Measurements from ENCODE around the gene ENO1.
"Not testable (repeated sequence)": the region's sequence is repeated elsewhere in the genome, so short reads cannot be mapped to it uniquely, and the experiment has no call there.

The ENO1 gene

GRCh38 chr1:8878448-8878697, at the start of gene ENO1:
Gene ENO1 (minus strand): TSS chr1:8878686. CDS start chr1:8874908, 3,778 bp downstream.
- DNase-seq: no peak

DNA sequence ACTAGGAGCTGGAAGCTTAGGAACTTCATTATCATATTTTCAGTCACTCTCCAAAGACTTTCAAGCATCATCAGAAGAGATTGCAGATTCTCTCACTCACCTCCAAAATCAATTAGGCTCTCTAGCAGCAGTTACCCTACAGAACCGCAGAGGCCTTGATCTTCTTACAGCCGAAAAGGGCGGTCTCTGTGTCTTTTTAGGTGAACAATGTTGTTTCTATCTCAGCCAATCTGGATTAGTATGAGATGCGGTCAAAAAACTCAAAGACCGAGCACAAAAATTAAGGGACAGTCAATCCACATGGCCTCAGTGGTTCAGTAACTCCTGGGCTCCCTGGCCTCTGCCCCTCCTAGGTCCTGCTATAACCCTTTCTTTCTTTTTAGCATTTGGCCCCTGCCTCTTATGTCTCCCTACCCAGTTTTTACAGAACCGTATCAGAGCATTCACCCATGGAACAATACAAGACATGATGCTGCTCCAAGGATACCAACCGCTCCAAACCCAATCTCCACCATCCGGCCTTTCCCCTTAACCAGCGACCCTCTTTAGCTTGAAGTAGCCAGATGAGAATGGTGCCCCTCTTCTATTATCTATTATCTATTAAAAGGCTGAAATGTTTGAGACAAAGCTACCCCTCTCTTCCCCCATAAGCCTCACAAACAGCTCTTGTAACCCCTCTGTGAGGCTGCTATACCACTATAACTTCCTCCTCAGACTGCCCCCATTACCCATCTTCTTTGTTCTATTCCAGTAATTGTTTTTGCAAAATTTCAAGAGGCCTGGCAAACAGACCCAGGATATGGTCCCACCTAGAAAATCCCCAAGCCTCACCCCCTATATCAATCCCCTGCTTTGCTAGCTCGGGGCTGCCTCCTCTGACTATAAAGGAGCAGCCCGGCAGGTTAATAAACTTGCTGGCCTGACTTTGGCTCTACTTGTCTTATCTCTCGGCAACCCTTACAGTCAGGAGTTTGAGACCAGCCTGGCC, 48.5 kb upstream of the ENO1 start:
- DNase-seq: no peak

GRCh38 chr1:8925960-8926359, 47.5 kb upstream of the ENO1 start:
- DNase-seq: no peak

DNA sequence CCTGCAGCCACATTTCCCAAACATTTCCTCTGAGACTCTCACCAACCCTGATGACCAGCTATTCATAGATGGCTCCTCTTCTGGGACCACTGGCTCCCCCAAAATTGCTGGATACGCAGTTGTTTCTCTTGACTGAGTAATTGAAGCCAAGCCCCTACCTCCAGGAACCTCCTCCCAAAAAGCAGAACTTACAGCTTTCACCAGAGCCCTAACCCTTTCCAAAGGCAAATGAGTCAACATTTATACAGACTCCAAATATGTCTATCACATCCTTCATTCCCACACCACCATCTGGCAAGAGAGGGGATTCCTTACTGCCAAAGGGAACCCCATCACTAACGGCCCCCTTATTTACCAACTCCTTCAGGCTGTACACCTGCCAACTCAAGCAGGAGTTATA, 46.9 kb upstream of the ENO1 start:
- no peak for DNase-seq

- no peak for DNase-seq
These were observed 44.5 kb upstream of the ENO1 start for GRCh38 chr1:8922962-8923361.

- not testable (repeated sequence) for DNase-seq
These were observed 39.0 kb upstream of the ENO1 start for GRCh38 chr1:8917536-8917935.

- peak; percentile 96 for DNase-seq
These were observed 37.0 kb upstream of the ENO1 start for GRCh38 chr1:8915446-8915845.

DNA sequence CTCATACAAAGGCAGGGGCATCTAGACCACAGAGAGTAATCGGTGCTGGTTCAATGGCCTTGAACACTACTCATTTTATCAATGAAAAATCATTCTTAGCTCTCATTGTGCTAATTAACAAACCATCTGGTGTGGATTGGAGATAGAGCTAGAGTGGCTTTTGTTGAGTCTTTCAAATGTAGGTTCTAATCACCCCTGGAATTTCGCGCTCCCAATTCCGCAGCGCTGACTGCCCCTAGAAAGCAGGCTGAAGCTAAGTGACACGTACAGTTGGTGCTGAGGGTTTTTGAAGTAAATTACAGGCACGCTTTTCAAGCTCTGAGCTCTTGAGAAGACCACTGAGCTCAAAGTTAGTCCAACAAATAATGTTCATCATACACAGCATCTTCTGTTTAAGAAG, 36.0 kb upstream of the ENO1 start:
- peak; percentile 81 for DNase-seq

DNA sequence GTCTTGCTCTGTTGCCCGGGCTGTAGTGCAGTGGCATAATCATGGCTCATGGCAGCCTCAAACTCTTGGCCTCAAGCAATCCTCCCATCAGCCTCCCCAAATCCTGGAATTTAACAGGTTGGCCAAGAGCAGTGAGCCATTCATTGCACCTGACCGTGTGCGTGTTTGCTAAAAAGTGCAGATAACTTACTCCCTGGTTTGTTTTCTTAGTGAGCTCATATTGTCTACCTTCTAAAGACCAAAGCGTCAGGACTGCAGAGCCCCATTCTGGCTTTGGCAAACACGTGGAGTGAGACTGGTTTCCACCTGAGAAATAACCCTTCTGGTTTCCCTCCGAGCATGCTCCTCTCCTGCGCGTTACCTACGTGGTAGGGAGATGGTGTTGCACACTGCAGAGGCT, 35.0 kb upstream of the ENO1 start:
- no peak for DNase-seq

GRCh38 chr1:8911416-8912309, 33.2 kb upstream of the ENO1 start:
- DNase-seq: no peak

DNA sequence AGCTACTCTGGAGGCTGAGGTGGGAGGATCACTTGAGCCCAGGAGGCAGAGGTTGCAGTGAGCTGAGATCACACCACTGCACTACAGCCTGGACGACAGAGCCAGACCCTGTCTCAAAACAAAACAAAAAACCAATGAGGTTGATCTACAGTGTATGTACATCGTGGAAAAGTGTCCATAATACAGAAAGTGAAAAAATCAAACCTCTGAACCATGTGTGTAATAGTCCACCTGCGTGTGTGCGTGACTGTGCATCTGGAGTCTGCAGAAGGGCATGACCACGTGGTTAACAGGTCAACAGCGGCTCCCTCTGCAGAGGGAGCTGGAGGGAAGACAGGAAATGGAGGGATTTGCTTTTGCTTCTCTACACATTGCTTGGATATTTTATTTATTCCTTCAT, 32.4 kb upstream of the ENO1 start:
- DNase-seq: no peak

DNA sequence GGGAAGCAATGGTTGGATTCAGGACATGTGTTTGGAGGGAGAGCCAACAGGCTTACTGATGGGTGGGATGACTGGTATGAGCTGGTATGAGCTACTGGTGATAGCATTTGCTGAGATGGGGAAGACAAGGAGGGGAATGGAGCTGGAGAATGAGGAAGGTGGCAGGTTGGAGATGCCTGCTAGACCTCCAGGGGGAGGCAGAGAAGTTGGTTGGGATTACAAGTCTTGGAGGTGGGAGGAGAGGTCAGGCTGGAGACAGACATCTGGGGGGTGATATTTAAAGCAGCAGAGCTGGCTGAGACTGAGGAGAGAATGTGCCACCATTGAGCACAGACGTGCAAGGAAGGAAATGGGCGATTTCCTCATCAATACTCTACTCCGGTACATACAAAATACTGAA, 31.8 kb upstream of the ENO1 start:
- DNase-seq: no peak

GRCh38 chr1:8908388-8909151, 30.1 kb upstream of the ENO1 start:
- peak; percentile 39 for DNase-seq

DNA sequence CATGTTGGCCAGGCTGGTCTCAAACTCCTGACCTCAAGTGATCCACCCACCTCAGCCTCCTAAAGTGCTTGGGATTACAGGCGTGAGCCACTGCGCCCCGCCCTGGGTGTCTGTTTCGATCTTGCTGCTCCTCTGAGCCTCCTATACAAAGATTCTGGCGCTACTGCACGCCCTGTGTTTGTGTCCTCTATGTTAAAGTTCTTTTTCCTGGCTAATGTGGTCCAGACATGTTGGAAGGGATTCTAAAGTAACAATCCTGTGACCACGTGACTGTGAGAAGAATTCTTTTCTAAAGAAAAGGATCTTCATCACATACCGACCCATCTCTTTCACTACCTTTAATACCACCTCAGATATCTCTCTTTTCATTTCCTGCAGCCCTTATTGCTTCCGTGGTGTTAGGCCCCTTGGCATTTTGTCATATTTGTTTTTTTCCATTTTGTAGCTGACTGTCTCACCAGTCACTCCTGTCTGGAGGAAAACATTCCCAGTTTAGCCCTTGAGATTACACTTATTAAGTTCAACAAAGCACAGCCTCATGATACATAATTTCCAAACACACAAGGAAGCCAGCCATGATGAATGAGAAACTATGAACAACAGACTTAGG, 27.2 kb upstream of the ENO1 start:
- DNase-seq: peak; percentile 40

DNA sequence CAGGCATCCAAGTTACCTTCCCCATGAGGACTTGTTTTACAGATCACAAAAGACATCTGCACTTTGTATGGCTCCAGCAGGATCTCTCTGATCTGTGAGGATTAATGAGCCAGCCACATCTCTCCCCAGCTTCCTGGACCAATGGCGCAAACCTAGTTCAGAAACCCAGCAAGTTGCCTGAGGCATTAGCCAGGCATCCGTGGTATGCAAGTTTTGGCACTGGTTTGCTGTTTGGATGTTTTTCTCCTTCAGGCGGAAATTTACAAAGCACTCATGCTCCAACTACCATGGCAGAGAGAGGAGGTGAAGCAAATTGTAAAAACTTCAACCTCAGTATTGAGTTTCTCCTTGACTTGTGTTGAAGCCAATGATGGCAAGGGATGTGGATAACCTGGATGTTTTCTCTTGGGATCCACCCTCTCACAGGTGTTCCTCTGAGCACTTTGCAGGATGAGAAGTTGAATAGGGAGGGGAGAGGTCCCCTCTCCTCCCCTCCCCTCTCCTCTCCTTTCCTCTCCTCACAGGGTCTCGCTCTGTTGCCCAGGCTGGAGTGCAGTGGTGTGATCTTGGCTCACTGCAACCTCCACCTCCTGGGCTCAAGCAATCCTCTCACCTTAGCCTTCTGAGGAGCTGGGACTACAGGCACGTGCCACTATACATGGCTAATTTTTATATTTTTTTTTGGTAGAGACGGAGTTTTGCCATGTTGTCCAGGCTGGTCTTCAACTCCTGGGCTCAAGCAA, 25.6 kb upstream of the ENO1 start:
- peak; percentile 61 for DNase-seq

DNA sequence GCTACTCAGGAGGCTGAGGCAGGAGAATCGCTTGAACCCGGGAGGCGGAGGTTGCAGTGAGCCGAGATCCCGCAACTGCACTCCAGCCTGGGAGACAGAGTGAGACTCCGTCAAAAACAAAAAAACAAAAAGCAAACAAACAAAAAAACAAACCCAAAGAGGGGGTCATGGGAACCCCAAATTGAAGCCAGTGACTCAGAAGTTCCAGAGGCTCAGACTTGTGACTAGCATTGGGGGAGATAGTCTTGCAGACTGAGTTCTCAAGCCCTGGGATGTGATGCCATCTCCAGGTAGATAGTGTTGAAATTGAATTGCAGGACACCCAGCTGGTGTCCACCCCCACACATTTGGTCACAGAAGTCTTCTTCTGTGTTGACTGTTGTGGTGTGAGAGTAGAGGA, 24.9 kb upstream of the ENO1 start:
- no peak for DNase-seq

- DNase-seq: no peak
These were observed 24.3 kb upstream of the ENO1 start for GRCh38 chr1:8902765-8903164.

- not testable (repeated sequence) for DNase-seq
These were observed 22.2 kb upstream of the ENO1 start for GRCh38 chr1:8900684-8901083.

DNA sequence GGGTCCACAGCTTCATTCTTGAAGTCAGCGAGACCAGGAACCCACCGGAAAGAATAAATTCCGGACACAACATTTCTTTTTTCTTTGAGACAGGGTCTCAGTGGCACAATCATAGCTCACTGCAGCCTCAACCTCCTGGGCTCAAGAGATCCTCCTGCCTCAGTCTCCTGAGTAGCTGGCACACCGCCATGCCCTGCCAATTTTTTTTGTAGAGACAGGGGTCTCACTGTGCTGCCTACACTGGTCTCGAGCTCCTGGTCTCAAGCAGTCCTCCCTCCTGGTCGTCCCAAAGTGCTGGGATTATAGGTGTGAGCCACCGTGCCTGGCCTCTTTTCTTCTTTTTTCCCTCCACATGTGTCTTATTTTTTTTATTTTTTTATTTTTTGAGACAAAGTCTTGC, 20.6 kb upstream of the ENO1 start:
- no peak for DNase-seq

GRCh38 chr1:8898418-8898817, 19.9 kb upstream of the ENO1 start:
- not testable (repeated sequence) for DNase-seq

- not testable (repeated sequence) for DNase-seq
These were observed 19.0 kb upstream of the ENO1 start for GRCh38 chr1:8897505-8897904.

DNA sequence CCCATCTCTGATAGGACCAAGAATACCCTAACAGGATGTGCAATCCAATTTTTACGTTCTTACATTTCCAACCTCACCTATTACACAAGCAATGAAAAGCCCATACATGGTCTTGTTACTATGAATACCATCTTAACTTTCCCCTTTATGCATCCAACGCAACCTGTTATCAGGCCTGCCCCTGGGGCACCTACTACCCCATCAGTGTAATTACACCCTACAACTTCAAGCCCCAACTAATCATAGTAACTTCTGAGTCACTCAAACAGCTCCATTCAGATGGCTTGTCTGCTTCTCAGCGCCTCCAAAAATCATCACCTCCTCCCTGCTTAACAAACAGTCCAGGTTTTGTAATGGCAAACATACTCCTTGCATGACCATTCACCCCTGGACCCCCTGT, 18.3 kb upstream of the ENO1 start:
- not testable (repeated sequence) for DNase-seq
